Effector memory CD8-positive, alpha-beta T cell (primary cell): ENCODE data around the gene STX1B.

Experiments
- ATAC-seq: fragments of 150-1000 bp; cut with Tn5 transposase; replicated peaks from 2 replicates; pipeline ENCODE4 v1.10.0; 2021; ENCODE audit warnings: mild to moderate bottlenecking, moderate library complexity
- DNase-seq, 3 experiments: peaks; one replicate each; pipeline ENCODE4 v3.0.0; 2021
- H3K27ac Mint-ChIP-seq, 2 donors: one replicate each; pipeline ENCODE4 v1.8.0; 2022; ENCODE audit warnings: mild to moderate bottlenecking in 2 of 2, mixed read lengths in 2 of 2, moderate library complexity in 2 of 2
- H3K27me3 Mint-ChIP-seq, 2 donors: one replicate each; pipeline ENCODE4 v1.8.0; 2022; ENCODE audit warnings: mixed read lengths in 2 of 2
- H3K36me3 Mint-ChIP-seq: one replicate; pipeline ENCODE4 v1.8.0; 2022; ENCODE audit warnings: mild to moderate bottlenecking, moderate library complexity, mixed read lengths; ENCODE audit not compliant: insufficient read depth
- H3K4me1 Mint-ChIP-seq, 2 donors: one replicate each; pipeline ENCODE4 v1.8.0; 2022; ENCODE audit warnings: low read depth in 2 of 2, mixed read lengths in 2 of 2
- H3K4me3 Mint-ChIP-seq, 2 donors: one replicate each; pipeline ENCODE4 v1.8.0; 2022; ENCODE audit warnings: mild to moderate bottlenecking in 2 of 2, mixed read lengths in 2 of 2, moderate library complexity in 2 of 2
- H3K9me3 Mint-ChIP-seq, 2 donors: one replicate each; pipeline ENCODE4 v1.8.0; 2022; ENCODE audit warnings: mixed read lengths in 2 of 2

Gene STX1B

DNA sequence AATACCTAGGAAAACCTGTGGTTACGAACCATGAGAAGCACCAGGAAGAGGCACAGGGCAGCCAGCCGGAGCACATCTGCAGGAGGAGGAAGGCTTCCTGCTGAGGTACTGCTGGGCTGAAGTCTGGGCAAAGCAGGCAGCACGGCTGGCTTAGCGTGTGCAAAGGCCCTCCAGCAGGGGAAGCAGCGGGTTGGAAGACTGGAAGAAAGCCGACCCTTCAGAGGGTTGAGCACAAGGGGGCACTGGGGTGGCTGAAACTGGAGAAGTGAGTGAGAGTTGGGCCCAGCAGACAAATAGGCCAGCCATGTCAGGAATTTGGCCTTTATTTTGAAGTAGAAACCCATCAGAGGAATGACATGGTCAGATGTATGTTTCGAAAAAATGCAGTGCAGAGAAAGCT is 37.6 kb downstream of the STX1B start:
- Mint-ChIP-seq H3K27me3 (no peaks in the 10 kb centered on the region), H3K9me3 (no peaks in the 10 kb centered on the region), H3K27ac (peak overlapping the region in 1 of 2 donors; percentile 47), H3K4me1 (peaks cover 8 to 19% of the 10 kb centered on the region in 2 donors), H3K36me3 (peaks cover 64% of the 10 kb centered on the region), H3K4me3 (no peak overlapping the region)
- no peak for DNase-seq
- no peak for ATAC-seq

DNA sequence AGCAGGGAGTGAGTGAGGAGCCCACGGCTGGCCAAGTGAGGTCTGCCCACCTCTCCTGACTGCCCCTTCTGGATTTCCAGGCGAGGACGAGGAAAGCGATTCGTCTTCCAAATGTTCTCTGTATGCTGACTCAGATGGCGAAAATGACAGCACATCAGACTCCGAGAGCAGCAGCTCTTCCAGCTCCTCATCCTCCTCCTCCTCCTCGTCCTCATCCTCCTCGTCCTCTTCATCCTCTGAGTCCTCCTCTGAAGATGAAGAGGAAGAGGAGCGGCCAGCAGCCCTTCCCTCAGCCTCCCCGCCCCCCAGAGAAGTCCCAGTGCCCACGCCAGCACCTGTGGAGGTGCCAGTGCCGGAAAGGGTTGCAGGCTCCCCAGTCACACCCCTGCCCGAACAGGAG is 39.1 kb downstream of the STX1B start:
- peaks cover 70% of the 10 kb centered on the region for H3K36me3 Mint-ChIP-seq
- H3K4me1 Mint-ChIP-seq = peaks cover 10 to 15% of the 10 kb centered on the region in 2 donors
- DNase-seq = no peak

DNA sequence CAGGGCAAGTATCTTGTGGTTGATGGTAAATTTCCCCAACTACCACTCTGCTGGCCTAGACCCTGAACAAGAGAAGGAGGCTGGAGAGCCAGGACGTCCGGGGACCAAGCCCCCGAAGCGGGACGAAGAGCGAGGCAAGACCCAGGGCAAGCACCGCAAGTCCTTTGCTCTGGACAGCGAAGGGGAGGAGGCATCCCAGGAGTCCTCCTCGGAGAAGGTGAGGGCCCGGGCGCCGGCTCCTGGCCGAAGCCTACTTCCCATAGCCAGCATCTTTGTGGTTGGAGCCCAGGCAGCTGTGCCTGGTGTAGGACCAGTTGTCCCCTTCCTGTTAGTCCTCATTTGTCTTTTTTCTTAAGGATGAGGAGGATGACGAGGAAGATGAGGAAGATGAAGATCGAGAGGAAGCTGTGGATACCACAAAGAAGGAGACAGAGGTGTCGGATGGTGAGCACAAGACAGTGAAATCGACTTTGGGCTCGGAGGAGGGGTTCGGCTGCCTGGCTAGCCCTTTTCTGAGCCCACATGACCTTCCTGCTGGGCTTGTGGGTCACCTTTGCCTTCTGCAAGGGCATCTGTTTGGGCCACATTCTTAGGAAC is 41.1 kb downstream of the STX1B start:
- Mint-ChIP-seq H3K36me3 (peaks cover 79% of the 10 kb centered on the region), H3K9me3 (no peaks in the 10 kb centered on the region), H3K27ac (peak overlapping the region in 1 of 2 donors; percentile 36), H3K27me3 (no peaks in the 10 kb centered on the region), H3K4me3 (no peak overlapping the region), H3K4me1 (peaks cover 13 to 15% of the 10 kb centered on the region in 2 donors)
- ATAC-seq (no peak), DNase-seq (no peak)

More for the DNA sequence above, 39.1 kb downstream of the STX1B start:
- Mint-ChIP-seq H3K4me3 (no peak overlapping the region), H3K9me3 (no peaks in the 10 kb centered on the region), H3K27me3 (no peaks in the 10 kb centered on the region), H3K27ac (no peak overlapping the region)
- no peak for ATAC-seq

DNA sequence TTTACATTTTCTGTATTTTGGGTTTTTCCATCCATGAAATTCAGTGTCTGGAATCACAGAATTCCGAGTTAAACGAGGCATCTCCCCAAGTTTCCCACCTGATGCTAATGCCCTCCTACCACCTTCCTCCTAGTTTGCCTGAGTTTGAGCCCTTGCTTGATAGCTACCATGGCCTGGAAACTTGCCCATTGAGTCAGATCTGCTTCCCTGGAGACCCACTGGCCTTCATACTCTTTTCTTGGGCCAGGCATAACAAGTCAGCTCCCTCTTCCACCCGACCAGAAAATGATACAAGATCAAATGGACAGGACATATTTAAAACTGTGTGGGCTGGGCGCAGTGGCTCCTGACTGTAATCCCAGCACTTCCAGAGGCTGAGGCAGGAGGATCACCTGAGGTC is 42.6 kb downstream of the STX1B start:
- H3K4me1 Mint-ChIP-seq = peaks cover 3 to 10% of the 10 kb centered on the region in 2 donors
- H3K9me3 Mint-ChIP-seq = no peaks in the 10 kb centered on the region
- no peak for ATAC-seq
- no peak for DNase-seq
- no peaks in the 10 kb centered on the region for H3K27me3 Mint-ChIP-seq
- H3K27ac Mint-ChIP-seq = peak overlapping the region in 1 of 2 donors; percentile 51
- peaks cover 79% of the 10 kb centered on the region for H3K36me3 Mint-ChIP-seq
- H3K4me3 Mint-ChIP-seq = no peak overlapping the region

DNA sequence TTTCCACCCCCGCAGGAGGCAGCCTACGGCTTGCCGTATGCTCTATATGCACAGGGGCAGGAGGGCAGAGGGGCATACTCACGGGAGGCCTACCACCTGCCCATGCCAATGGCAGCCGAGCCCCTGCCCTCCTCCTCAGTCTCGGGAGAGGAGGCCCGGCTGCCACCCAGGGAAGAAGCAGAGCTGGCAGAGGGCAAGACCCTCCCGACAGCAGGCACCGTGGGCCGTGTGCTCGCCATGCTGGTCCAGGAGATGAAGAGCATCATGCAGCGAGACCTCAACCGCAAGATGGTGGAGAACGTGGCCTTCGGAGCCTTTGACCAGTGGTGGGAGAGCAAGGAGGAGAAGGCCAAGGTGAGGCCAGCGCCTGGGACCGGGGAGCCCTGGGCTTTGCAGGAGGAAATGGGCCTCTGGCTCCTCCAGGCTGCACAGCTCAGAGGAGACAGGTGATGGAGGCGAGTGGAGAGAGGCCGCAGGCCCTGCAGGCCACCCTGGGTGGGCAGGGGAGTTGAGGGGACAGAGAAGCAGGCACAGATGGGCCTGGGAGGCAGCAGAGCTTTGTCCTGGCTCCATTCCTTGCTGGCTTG is 44.3 kb downstream of the STX1B start:
- Mint-ChIP-seq H3K4me3 (peak overlapping the region in 1 of 2 donors; percentile 10), H3K27me3 (no peaks in the 10 kb centered on the region), H3K9me3 (no peaks in the 10 kb centered on the region), H3K4me1 (peaks cover 6 to 10% of the 10 kb centered on the region in 2 donors), H3K27ac (no peak overlapping the region), H3K36me3 (peaks cover 90% of the 10 kb centered on the region)
- ATAC-seq (no peak), DNase-seq (no peak)

DNA sequence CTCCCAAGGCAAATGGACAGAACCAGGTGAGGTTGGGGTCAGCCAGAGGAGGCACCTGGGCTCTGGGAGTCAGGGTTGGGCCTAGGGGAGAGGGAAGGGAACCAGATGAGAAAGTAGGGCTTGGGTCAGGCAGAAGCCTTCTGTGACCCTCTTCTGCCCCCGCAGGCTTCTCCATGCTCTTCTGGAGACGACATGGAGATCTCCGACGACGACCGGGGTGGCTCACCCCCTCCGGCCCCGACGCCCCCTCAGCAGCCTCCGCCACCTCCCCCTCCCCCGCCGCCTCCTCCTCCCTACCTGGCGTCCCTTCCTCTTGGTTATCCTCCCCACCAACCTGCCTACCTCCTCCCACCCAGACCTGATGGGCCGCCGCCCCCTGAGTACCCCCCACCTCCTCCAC is 45.0 kb downstream of the STX1B start:
- ATAC-seq (no peak), DNase-seq (no peak)
- Mint-ChIP-seq H3K9me3 (no peaks in the 10 kb centered on the region), H3K27me3 (no peaks in the 10 kb centered on the region), H3K36me3 (peaks cover 90% of the 10 kb centered on the region), H3K27ac (peak overlapping the region in 1 of 2 donors; percentile 88), H3K4me1 (peaks cover 7 to 12% of the 10 kb centered on the region in 2 donors), H3K4me3 (no peak overlapping the region)

DNA sequence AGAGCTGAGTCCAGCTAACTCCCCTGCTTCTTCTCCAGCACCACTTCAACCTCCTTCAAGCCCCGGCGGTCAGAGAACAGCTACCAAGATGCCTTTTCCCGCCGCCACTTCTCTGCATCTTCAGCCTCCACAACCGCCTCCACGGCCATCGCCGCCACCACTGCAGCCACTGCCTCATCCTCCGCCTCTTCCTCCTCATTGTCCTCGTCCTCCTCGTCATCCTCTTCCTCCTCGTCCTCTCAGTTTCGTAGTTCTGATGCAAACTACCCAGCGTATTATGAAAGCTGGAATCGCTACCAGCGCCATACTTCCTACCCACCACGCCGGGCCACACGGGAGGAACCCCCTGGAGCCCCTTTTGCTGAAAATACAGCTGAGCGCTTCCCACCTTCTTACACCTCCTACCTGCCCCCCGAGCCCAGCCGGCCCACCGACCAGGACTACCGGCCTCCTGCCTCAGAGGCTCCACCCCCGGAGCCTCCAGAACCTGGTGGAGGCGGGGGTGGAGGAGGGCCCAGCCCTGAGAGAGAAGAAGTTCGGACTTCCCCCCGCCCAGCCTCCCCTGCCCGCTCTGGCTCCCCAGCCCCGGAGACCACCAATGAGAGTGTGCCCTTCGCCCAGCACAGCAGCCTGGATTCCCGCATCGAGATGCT is 45.7 kb downstream of the STX1B start:
- no peak for DNase-seq
- peaks cover 15 to 20% of the 10 kb centered on the region in 2 donors for H3K4me1 Mint-ChIP-seq
- H3K36me3 Mint-ChIP-seq = peaks cover 88% of the 10 kb centered on the region
- H3K4me3 Mint-ChIP-seq = no peak overlapping the region
- H3K9me3 Mint-ChIP-seq = no peaks in the 10 kb centered on the region
- H3K27me3 Mint-ChIP-seq = no peaks in the 10 kb centered on the region
- H3K27ac Mint-ChIP-seq = peak overlapping the region; percentile 54 to 88
- ATAC-seq = no peak

DNA sequence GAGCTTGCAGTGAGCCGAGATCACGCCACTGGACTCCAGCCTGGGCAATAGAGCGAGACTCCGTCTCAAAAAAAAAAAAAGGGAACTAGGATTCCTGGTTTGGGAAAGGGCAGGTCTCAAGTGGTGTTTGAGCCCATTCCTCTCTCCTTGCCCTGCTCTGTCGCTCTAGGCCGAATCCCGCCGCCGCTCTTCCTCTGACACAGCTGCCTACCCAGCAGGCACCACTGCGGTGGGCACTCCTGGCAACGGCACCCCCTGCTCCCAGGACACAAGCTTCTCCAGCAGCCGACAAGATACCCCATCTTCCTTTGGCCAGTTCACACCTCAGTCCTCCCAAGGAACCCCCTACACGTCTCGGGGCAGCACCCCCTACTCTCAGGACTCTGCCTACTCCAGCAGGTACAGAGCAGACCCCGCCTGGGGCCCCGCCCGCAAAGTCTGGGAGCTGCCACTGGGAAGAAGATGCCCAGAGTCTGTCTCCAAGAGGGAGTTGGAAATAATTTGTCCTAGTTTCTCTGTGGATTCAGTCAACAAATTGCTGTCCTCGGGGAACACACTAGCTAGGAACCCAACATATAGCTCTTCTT is 46.4 kb downstream of the STX1B start:
- Mint-ChIP-seq H3K4me1 (peaks cover 21 to 25% of the 10 kb centered on the region in 2 donors), H3K27me3 (no peaks in the 10 kb centered on the region), H3K4me3 (no peak overlapping the region), H3K9me3 (no peaks in the 10 kb centered on the region), H3K27ac (peak overlapping the region in 1 of 2 donors; percentile 54), H3K36me3 (peaks cover 88% of the 10 kb centered on the region)
- ATAC-seq (no peak), DNase-seq (no peak)

DNA sequence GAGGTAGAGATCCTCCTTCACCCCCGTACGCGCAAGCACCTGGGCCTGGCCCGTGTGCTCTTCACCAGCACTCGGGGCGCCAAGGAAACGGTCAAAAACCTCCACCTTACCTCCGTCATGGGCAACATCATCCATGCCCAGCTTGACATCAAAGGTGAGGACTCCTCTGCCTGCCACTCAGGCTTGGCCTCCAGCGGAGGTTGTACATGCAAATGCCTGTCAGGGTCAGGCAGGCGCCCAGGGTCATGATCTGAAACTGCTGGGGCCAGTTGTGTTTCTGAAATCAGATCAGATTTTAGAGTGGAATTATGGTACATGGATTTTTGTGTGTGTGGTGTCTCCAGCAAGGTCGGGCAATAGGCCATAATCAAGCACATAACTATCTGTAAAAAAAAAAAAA is 49.1 kb downstream of the STX1B start:
- H3K27ac Mint-ChIP-seq = peak overlapping the region in 1 of 2 donors; percentile 55
- H3K9me3 Mint-ChIP-seq = no peaks in the 10 kb centered on the region
- H3K4me1 Mint-ChIP-seq = peaks cover 30% of the 10 kb centered on the region in 2 donors
- no peak for ATAC-seq
- DNase-seq = no peak
- H3K36me3 Mint-ChIP-seq = peaks cover 86% of the 10 kb centered on the region
- H3K27me3 Mint-ChIP-seq = no peaks in the 10 kb centered on the region
- H3K4me3 Mint-ChIP-seq = no peak overlapping the region

DNA sequence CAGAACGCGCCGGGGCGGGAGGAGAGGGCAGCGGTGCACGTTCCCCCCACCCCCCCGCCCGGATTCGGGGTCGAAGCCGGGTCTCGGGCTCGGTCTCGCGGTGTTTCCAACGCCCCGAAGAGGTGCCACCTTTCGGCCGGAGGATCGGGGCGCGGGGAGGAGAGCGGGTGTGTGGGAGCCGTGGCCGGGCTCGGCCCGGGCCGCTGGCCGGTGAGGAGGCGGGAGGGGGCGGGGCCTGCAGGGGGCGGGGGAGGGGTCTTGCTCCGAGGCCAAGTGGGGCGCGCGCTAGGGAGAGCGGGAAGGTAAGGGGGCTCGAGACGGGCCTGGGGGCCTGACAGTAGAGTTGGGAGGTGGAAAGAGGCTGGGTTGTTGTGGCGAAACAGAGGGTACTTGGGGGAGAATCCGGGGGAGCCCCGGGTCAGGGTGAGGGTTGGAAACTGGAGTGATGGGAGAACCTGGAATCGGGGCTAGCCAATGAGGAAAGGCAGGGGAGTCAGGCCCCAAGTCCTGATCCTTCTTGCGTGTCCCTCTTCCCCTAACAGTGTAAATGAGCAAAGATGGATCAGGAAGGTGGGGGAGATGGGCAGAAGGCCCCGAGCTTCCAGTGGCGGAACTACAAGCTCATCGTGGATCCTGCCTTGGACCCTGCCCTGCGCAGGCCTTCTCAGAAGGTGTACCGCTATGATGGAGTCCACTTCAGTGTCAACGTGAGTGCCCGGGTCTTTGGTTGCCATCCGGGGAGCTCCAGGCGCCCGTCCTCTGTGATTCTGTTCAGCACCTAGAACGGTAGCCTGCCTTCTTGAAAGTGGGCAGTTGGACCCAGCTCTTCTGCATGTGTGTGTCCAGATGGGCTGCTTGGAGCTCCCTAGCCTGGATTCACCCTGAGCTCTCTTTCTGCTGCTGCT is 52.0 kb downstream of the STX1B start:
- Mint-ChIP-seq H3K27ac (peak overlapping the region; percentile 91 to 94), H3K4me3 (peak overlapping the region; percentile 93 to 95), H3K4me1 (peaks cover 25 to 34% of the 10 kb centered on the region in 2 donors), H3K27me3 (no peaks in the 10 kb centered on the region), H3K9me3 (no peaks in the 10 kb centered on the region), H3K36me3 (peaks cover 67% of the 10 kb centered on the region)
- ATAC-seq (peak; percentile 31), DNase-seq (peak in 1 of 3 experiments; percentile 56)

DNA sequence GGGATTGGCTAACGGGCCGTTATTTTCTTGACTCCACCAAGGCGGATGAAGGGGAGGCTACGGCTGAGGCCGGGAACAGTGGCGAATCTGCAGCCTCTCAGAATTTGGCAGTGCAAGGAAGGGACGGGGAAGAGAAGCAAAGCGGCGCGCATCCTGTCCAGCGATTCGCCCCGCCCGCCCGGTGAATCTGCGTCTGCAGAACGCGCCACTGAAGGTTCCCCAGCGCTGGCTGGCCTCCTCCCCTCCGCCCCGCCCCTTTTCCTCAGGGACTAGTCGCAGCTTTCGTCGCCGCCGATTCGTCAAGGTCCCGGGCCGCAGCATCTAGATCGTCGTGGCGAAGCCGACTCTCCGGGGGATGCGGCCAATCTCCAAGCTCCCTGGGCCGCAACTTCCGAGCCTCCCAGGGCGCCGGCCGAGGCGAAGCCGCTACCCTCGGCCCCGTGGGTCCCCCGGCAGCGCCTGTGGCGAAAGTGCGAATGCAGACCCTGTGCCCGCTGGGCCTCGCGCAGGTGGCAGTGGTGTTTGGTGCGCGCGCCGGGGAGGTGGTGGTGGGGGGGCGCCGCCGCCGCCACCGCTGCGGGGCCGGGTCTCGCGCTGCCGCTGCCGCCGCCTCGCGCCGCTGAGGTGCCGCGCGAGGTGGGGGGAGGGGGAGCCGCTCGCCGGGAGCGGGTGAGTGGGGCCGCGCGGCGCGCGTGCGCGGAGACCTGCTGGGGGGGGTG is 52.8 kb downstream of the STX1B start, which contains the start of gene SETD1A:
Gene SETD1A (plus strand): TSS at position 299 of the 719 bp plus-strand sequence. CDS start 978 bp downstream, outside the sequence.
- DNase-seq (peak; percentile 95 to 98 (median 96)), ATAC-seq (peak; percentile 85)

More for the DNA sequence above, 52.8 kb downstream of the STX1B start, which contains the start of gene SETD1A:
- no peaks in the 10 kb centered on the region for H3K27me3 Mint-ChIP-seq
- peak within 1 kb of the TSS; percentile 93 to 95 for H3K4me3 Mint-ChIP-seq
- no peaks in the 10 kb centered on the region for H3K9me3 Mint-ChIP-seq
- peak within 1 kb of the TSS; percentile 97 for H3K27ac Mint-ChIP-seq
- H3K36me3 Mint-ChIP-seq = peaks cover 59% of the 10 kb centered on the region
- H3K4me1 Mint-ChIP-seq = peaks cover 26 to 36% of the 10 kb centered on the region in 2 donors
